Activated T-cell treated with anti-CD3 and anti-CD28 coated beads, Interleukin-2, amount 50 U/mL, for 24 hours (primary cell): ENCODE data around the gene L3MBTL2.
"Not testable (repeated sequence)": the region's sequence is repeated elsewhere in the genome, so short reads cannot be mapped to it uniquely, and the experiment has no call there.

Source experiments
- DNase-seq: peaks from one replicate; pipeline ENCODE4 v3.0.0-alpha.2; 2020
- H3K27ac Mint-ChIP-seq: 2 replicates; pipeline ENCODE4 v1.8.0; 2020; ENCODE audit warnings: mild to moderate bottlenecking, mixed read lengths
- H3K27me3 Mint-ChIP-seq: 2 replicates; pipeline ENCODE4 v1.8.0; 2020; ENCODE audit warnings: mixed read lengths
- H3K36me3 Mint-ChIP-seq: 2 replicates; pipeline ENCODE4 v1.8.0; 2020; ENCODE audit warnings: low read depth, mixed read lengths
- H3K4me1 Mint-ChIP-seq: 2 replicates; pipeline ENCODE4 v1.8.0; 2020; ENCODE audit warnings: low read depth, mixed read lengths
- H3K4me3 Mint-ChIP-seq: 2 replicates; pipeline ENCODE4 v1.8.0; 2020; ENCODE audit warnings: mild to moderate bottlenecking, moderate library complexity, mixed read lengths
- H3K9me3 Mint-ChIP-seq: 2 replicates; pipeline ENCODE4 v1.8.0; 2020; ENCODE audit warnings: mixed read lengths

Gene L3MBTL2

GRCh38 chr22:41204992-41205900 lies at the start of gene L3MBTL2:
Gene L3MBTL2 (plus strand): TSS chr22:41205312. CDS start chr22:41205363, 51 bp downstream.
- Mint-ChIP-seq H3K36me3 (peaks cover 43% of the 10 kb centered on the region), H3K27ac (peak within 1 kb of the TSS; percentile 98), H3K4me1 (peaks cover 30% of the 10 kb centered on the region), H3K4me3 (peak within 1 kb of the TSS; percentile 97), H3K27me3 (peaks cover 4% of the 10 kb centered on the region), H3K9me3 (no peaks in the 10 kb centered on the region)
- DNase-seq: peak; percentile 98

- no peak for DNase-seq
- H3K9me3 Mint-ChIP-seq: no peaks in the 10 kb centered on the region
- no peaks in the 10 kb centered on the region for H3K27me3 Mint-ChIP-seq
- no peaks in the 10 kb centered on the region for H3K4me1 Mint-ChIP-seq
- peak overlapping the region; percentile 66 for H3K27ac Mint-ChIP-seq
- H3K36me3 Mint-ChIP-seq: peaks cover 98% of the 10 kb centered on the region
- no peak overlapping the region for H3K4me3 Mint-ChIP-seq
These were observed 48.0 kb upstream of the L3MBTL2 start for GRCh38 chr22:41157083-41157482.

GRCh38 chr22:41169157-41169556 lies 36.0 kb upstream of the L3MBTL2 start:
- Mint-ChIP-seq H3K4me3 (no peak overlapping the region), H3K27me3 (no peaks in the 10 kb centered on the region), H3K36me3 (peaks cover 87% of the 10 kb centered on the region), H3K27ac (peak overlapping the region; percentile 9), H3K9me3 (no peaks in the 10 kb centered on the region), H3K4me1 (peaks cover 7% of the 10 kb centered on the region)
- no peak for DNase-seq

- H3K4me3 Mint-ChIP-seq: no peak overlapping the region
These were observed 33.1 kb upstream of the L3MBTL2 start for GRCh38 chr22:41171996-41172395.

GRCh38 chr22:41175546-41175945 lies 29.6 kb upstream of the L3MBTL2 start:
- Mint-ChIP-seq H3K9me3 (no peaks in the 10 kb centered on the region), H3K4me3 (no peak overlapping the region), H3K4me1 (peaks cover 14% of the 10 kb centered on the region), H3K36me3 (peaks cover 92% of the 10 kb centered on the region), H3K27me3 (no peaks in the 10 kb centered on the region), H3K27ac (peak overlapping the region; percentile 22)
- DNase-seq: no peak

More at GRCh38 chr22:41171996-41172395, 33.1 kb upstream of the L3MBTL2 start:
- Mint-ChIP-seq H3K27ac (no peak overlapping the region), H3K4me1 (peaks cover 14% of the 10 kb centered on the region), H3K36me3 (peaks cover 91% of the 10 kb centered on the region), H3K9me3 (no peaks in the 10 kb centered on the region), H3K27me3 (no peaks in the 10 kb centered on the region)
- no peak for DNase-seq

GRCh38 chr22:41177040-41177621 lies 28.0 kb upstream of the L3MBTL2 start:
- Mint-ChIP-seq H3K27me3 (no peaks in the 10 kb centered on the region), H3K9me3 (no peaks in the 10 kb centered on the region), H3K36me3 (peaks cover 82% of the 10 kb centered on the region), H3K27ac (no peak overlapping the region), H3K4me3 (no peak overlapping the region), H3K4me1 (peaks cover 14% of the 10 kb centered on the region)
- no peak for DNase-seq

GRCh38 chr22:41177622-41178424 lies 27.3 kb upstream of the L3MBTL2 start:
- H3K27ac Mint-ChIP-seq: peak overlapping the region; percentile 35
- no peak overlapping the region for H3K4me3 Mint-ChIP-seq
- peaks cover 14% of the 10 kb centered on the region for H3K4me1 Mint-ChIP-seq
- H3K27me3 Mint-ChIP-seq: no peaks in the 10 kb centered on the region
- H3K9me3 Mint-ChIP-seq: no peaks in the 10 kb centered on the region
- DNase-seq: no peak
- peaks cover 75% of the 10 kb centered on the region for H3K36me3 Mint-ChIP-seq

- H3K27ac Mint-ChIP-seq: peak overlapping the region; percentile 9
- no peaks in the 10 kb centered on the region for H3K27me3 Mint-ChIP-seq
- peaks cover 69% of the 10 kb centered on the region for H3K36me3 Mint-ChIP-seq
- H3K4me1 Mint-ChIP-seq: peaks cover 11% of the 10 kb centered on the region
- H3K4me3 Mint-ChIP-seq: no peak overlapping the region
- no peaks in the 10 kb centered on the region for H3K9me3 Mint-ChIP-seq
- no peak for DNase-seq
These were observed 26.6 kb upstream of the L3MBTL2 start for GRCh38 chr22:41178425-41178975.

GRCh38 chr22:41180362-41180761 lies 24.8 kb upstream of the L3MBTL2 start:
- peaks cover 51% of the 10 kb centered on the region for H3K36me3 Mint-ChIP-seq
- H3K9me3 Mint-ChIP-seq, H3K27me3 Mint-ChIP-seq, DNase-seq, H3K27ac Mint-ChIP-seq, H3K4me1 Mint-ChIP-seq, H3K4me3 Mint-ChIP-seq: not testable (repeated sequence)

GRCh38 chr22:41180926-41181325 lies 24.2 kb upstream of the L3MBTL2 start:
- Mint-ChIP-seq H3K9me3 (no peaks in the 10 kb centered on the region), H3K27ac (no peak overlapping the region), H3K4me3 (no peak overlapping the region), H3K36me3 (peaks cover 45% of the 10 kb centered on the region), H3K4me1 (no peaks in the 10 kb centered on the region), H3K27me3 (no peaks in the 10 kb centered on the region)
- no peak for DNase-seq

- Mint-ChIP-seq H3K27ac (no peak overlapping the region), H3K27me3 (no peaks in the 10 kb centered on the region), H3K9me3 (no peaks in the 10 kb centered on the region), H3K4me1 (no peaks in the 10 kb centered on the region), H3K4me3 (no peak overlapping the region), H3K36me3 (peaks cover 39% of the 10 kb centered on the region)
- DNase-seq: no peak
These were observed 23.5 kb upstream of the L3MBTL2 start for GRCh38 chr22:41181349-41182241.

- H3K4me1 Mint-ChIP-seq: no peaks in the 10 kb centered on the region
- H3K27me3 Mint-ChIP-seq: no peaks in the 10 kb centered on the region
- no peak overlapping the region for H3K27ac Mint-ChIP-seq
- peaks cover 12% of the 10 kb centered on the region for H3K36me3 Mint-ChIP-seq
- H3K4me3 Mint-ChIP-seq: no peak overlapping the region
- no peaks in the 10 kb centered on the region for H3K9me3 Mint-ChIP-seq
- DNase-seq: no peak
These were observed 20.4 kb upstream of the L3MBTL2 start for GRCh38 chr22:41184679-41185078.

GRCh38 chr22:41191467-41191866 lies 13.6 kb upstream of the L3MBTL2 start:
- Mint-ChIP-seq H3K27ac (no peak overlapping the region), H3K9me3 (no peaks in the 10 kb centered on the region), H3K36me3 (no peaks in the 10 kb centered on the region), H3K27me3 (no peaks in the 10 kb centered on the region), H3K4me3 (no peak overlapping the region), H3K4me1 (peaks cover under 1% of the 10 kb centered on the region)
- no peak for DNase-seq
